Measurements from ENCODE around the gene ATP11A.

DNA sequence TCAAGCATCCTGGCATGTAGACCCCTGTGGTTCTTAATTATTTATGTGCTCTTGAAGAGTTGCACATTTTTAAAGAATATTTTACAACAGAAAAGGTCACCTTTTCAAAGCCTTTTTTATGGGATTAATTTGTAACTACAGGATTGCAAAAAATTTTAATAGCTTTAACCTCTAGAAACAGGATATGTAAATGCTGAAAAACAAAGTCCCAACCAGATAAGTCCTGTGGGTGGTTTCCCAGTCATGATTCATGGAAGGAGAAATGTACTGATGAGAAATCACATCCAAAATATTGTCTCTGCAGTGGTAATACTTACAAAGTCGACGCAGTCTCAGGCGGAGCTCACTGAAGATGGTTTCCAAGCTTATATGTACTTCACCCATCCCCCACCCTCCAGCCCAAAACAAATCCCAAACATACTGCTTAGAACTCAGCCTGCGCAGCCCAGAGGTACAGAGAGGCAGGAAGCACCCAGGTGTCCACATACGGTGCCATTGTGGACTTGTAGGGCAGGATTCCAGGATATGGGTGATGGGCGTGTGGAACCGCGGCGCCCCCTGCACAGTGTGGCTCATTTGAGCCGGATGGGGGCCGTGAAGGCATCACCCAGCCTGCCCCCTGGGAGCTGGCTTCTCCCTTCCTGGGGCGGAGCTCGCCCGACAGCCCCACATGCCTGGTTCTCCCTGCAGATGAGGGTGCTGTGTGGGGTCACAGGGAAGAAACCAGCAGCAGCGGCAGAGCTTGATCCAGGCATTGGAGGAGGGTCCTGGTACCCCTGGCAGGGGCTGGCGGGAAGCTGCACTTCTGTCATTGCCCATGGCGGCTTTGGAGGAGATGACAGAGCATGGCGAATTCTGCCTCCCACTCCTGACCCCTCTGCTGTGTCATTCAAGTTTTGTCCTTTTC, 101.2 kb downstream of the ATP11A start:
- TF ChIP-seq POLR2A (IDR thresholded peaks at IDR 0.05; ENCODE audit: low read length) (no peak), GATA1 (IDR thresholded peaks at IDR 0.05; ENCODE audit: low read depth, low read length) (no peak)

All from erythroblast (primary cell).